HG03159 (cell line): ENCODE measurements around the gene DCAF5.

Experiments
- ATAC-seq: cut with Tn5 transposase; IDR thresholded peaks from one replicate; pipeline ENCODE4 v1.9.1; 2021; ENCODE audit warnings: mild to moderate bottlenecking, moderate library complexity; ENCODE audit not compliant: unreplicated experiment

The DCAF5 gene

GRCh38 chr14:69105326-69105725 is 47.6 kb downstream of the DCAF5 start:
- no peak for ATAC-seq

GRCh38 chr14:69101331-69101826 is 51.5 kb downstream of the DCAF5 start:
- no peak for ATAC-seq

- no peak for ATAC-seq
These were observed 54.9 kb downstream of the DCAF5 start for GRCh38 chr14:69097974-69098373.

GRCh38 chr14:69096781-69097475 is 56.0 kb downstream of the DCAF5 start:
- no peak for ATAC-seq

- ATAC-seq: no peak
These were observed 56.7 kb downstream of the DCAF5 start for GRCh38 chr14:69096246-69096645.

GRCh38 chr14:69094481-69094880 is 58.4 kb downstream of the DCAF5 start:
- no peak for ATAC-seq

- ATAC-seq: no peak
These were observed 59.1 kb downstream of the DCAF5 start for GRCh38 chr14:69093631-69094421.

- ATAC-seq: no peak
These were observed 60.0 kb downstream of the DCAF5 start for GRCh38 chr14:69092840-69093422.

- no peak for ATAC-seq
These were observed 61.2 kb downstream of the DCAF5 start for GRCh38 chr14:69091695-69092094.

- no peak for ATAC-seq
These were observed 61.9 kb downstream of the DCAF5 start for GRCh38 chr14:69091006-69091405.

GRCh38 chr14:69090187-69090789 is 62.6 kb downstream of the DCAF5 start:
- ATAC-seq: no peak

GRCh38 chr14:69089046-69089445 is 63.9 kb downstream of the DCAF5 start:
- no peak for ATAC-seq

GRCh38 chr14:69088586-69088985 is 64.3 kb downstream of the DCAF5 start:
- no peak for ATAC-seq

- no peak for ATAC-seq
These were observed 65.9 kb downstream of the DCAF5 start for GRCh38 chr14:69087061-69087461.

GRCh38 chr14:69086537-69086936 is 66.4 kb downstream of the DCAF5 start:
- ATAC-seq: no peak

- ATAC-seq: no peak
These were observed 68.9 kb downstream of the DCAF5 start for GRCh38 chr14:69084023-69084422.

- ATAC-seq: no peak
These were observed 69.7 kb downstream of the DCAF5 start for GRCh38 chr14:69083181-69083580.

- no peak for ATAC-seq
These were observed 71.6 kb downstream of the DCAF5 start for GRCh38 chr14:69081271-69081670.

- ATAC-seq: no peak
These were observed 73.2 kb downstream of the DCAF5 start for GRCh38 chr14:69079747-69080146.

GRCh38 chr14:69079188-69079742 is 73.7 kb downstream of the DCAF5 start:
- no peak for ATAC-seq

GRCh38 chr14:69077841-69078240 is 75.1 kb downstream of the DCAF5 start:
- no peak for ATAC-seq
